Measurements from ENCODE around the gene DIP2B.

DNA sequence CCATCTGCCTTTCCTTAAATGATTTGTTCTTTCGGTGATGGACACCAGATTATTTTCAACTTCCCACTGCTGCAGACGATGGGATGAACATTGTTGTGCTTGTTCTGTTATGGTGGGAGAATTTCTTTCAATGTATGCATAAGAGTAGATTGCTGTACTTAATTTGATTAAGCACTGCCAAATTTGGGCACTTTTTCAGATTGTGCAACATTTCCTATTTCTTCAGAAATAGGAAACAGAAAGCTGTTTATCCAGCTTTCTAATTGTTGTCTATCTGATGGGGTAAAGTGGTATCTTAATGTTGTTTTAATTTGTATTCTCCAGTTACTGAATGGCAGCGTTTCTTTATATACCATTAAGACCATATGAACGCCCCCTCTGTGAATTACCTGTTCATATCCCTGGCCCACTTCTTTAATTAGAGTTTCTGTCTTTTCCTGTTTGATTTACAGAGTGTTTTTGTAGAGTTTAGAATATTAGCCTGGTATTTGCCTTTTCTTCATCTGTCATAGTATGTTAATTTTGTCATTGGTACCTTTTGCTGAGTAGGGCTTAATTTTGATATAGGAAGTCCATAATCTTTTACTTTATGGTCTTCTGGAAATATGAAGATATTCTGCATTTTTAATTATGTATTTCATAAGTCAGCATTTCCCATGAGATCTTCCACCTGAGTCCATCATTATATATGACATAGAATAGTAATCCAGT, 59.6 kb downstream of the DIP2B start:
- TF ChIP-seq GATA2 (IDR thresholded peaks at IDR 0.05; ENCODE audit: low read depth, low read length) = no peak
- no peak for TF ChIP-seq GATA3 (IDR thresholded peaks at IDR 0.05; ENCODE audit: low read depth, low read length)

Measured in SH-SY5Y (cell line).